HG03457 (cell line): ENCODE data around the gene GIGYF2.

Source experiments
- ATAC-seq: cut with Tn5 transposase; IDR thresholded peaks from one replicate; pipeline ENCODE4 v1.9.1; 2021; ENCODE audit warnings: moderate number of reproducible peaks; ENCODE audit not compliant: unreplicated experiment

GIGYF2 gene

DNA sequence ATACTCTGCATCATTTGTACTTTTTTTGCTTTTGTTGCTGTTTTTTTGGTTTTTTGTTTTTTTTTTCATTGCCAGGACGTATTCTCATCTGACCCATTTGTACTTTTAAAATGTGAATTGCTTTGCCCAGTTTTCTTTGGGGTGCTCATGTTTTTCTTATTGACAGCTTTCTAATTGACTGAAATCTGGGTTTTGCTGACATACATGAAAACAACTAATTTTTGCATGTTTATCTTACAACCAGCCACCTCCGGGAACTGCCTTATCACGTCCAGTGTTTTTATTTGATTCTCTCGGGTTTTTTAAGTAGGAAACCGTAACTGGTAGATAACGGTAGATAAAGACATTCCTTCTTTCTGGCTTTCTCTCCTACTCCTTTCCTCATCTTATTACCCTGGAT is 211.6 kb downstream of the GIGYF2 start:
- no peak for ATAC-seq
